ENCODE results near the gene ATG13.

DNA sequence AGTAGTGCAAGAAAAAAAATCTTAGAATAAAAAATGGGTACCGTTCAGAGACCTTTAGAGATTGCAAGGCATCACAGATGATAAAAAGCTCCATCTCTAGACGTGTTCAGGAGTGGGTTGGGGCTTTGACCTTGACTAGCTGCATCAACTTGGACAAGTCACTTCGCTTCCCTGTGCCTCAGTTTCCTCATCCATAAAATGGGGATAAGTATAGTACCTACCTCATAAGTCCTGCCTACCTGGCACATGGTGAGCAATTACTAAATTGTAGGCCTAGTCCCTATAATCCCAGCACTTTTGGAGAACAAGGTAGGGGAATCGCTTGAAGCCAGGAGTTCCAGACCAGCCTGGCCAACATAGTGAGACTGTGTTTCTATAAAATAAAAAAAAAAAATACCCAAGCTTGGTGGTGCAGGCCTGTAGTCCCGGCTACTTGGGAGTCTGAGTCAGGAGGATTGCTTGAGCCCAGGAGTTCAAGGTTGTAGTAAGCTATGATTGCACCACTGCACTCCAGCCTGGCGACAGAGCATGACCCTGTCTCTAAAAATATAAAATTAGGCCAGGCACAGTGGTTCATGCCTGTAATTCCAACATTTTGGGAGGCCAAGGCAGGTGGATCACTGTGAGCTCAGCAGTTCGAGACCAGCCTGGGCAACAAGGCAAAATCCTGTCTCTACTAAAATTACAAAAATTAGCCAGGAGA is 95.7 kb downstream of the ATG13 start:
- TF ChIP-seq, protein P1, sequence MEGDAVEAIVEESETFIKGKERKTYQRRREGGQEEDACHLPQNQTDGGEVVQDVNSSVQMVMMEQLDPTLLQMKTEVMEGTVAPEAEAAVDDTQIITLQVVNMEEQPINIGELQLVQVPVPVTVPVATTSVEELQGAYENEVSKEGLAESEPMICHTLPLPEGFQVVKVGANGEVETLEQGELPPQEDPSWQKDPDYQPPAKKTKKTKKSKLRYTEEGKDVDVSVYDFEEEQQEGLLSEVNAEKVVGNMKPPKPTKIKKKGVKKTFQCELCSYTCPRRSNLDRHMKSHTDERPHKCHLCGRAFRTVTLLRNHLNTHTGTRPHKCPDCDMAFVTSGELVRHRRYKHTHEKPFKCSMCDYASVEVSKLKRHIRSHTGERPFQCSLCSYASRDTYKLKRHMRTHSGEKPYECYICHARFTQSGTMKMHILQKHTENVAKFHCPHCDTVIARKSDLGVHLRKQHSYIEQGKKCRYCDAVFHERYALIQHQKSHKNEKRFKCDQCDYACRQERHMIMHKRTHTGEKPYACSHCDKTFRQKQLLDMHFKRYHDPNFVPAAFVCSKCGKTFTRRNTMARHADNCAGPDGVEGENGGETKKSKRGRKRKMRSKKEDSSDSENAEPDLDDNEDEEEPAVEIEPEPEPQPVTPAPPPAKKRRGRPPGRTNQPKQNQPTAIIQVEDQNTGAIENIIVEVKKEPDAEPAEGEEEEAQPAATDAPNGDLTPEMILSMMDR (IDR thresholded peaks at IDR 0.05 in 4 of 5, conservative IDR thresholded peaks at IDR 0.05 in 1 of 5), result no peak
- no peak for TF ChIP-seq POLR2A (IDR thresholded peaks at IDR 0.05)

All from gastrocnemius medialis (tissue), 4 donors.